A549 (cell line): ENCODE results near the gene PRR23A. TPM values are rescaled to one million over a fixed set of nuclear protein-coding genes. Genes with fewer than 3 reads are reported as not detected.

Source experiments
- ATAC-seq, 2 experiments: fragments of 200-7000 bp in 1 of 2; fragments of >200 bp in 1 of 2; cut with Nextera tagmentation in 1 of 2; cut with Tn5 transposase in 1 of 2; 3 replicates each; pipeline versions ENCODE4 v1.8.0 to v1.9.1; 2018 to 2020; ENCODE audit warnings: mild to moderate bottlenecking in 1 of 2, moderate library complexity in 1 of 2
- CTCF ChIA-PET: fragments of 300-600 bp; sonication (Branson Sonifier 250); formaldehyde crosslinking; extraction: SDS; loops from one replicate; lab custom pipeline; 2021; ENCODE audit warnings: antibody characterized with exemption, inconsistent platforms; lab: Yijun Ruan, JAX
- POLR2A ChIA-PET: fragments of 350-600 bp; formaldehyde crosslinking; extraction: SDS; loops from one replicate; lab custom pipeline; 2021; ENCODE audit warnings: antibody characterized with exemption, inconsistent platforms; lab: Yijun Ruan, JAX
- DNase-seq, 2 experiments: peaks; one replicate each; pipeline versions ENCODE4 v3.0.0 to v3.0.0-alpha.2; 2011 to 2016; ENCODE audit warnings: low read depth in 1 of 2, low spot score in 1 of 2
- FAIRE-seq: peaks from 2 replicates; lab custom pipeline; 2011; peaks lifted over from hg19 to GRCh38; lab: Jason Lieb, UNC
- H3K27ac ChIP-seq, 2 experiments: fragments of >200 bp; sonication (Bioruptor Twin); formaldehyde crosslinking; 3 replicates each; pipeline ENCODE4 v1.5.1; 2016 to 2017
- H3K4me1 ChIP-seq: fragments of >200 bp; sonication (Bioruptor Twin); formaldehyde crosslinking; 3 replicates; pipeline ENCODE4 v1.6.1; 2016
- H3K4me2 ChIP-seq: fragments of >200 bp; sonication (Bioruptor Twin); formaldehyde crosslinking; 3 replicates; pipeline ENCODE4 v1.6.1; 2016
- H3K4me3 ChIP-seq: fragments of >200 bp; sonication (Bioruptor Twin); formaldehyde crosslinking; 3 replicates; pipeline ENCODE4 v1.5.1; 2016
- H3K9me3 ChIP-seq: fragments of >200 bp; sonication (Bioruptor Twin); formaldehyde crosslinking; 3 replicates; pipeline ENCODE4 v1.6.1; 2016
- BHLHE40 ChIP-seq: IDR thresholded peaks from 2 replicates; pipeline ENCODE4 v1.6.1; 2012; ENCODE audit warnings: low read depth, low read length, inconsistent platforms
- CHD2 ChIP-seq: fragments of 150-350 bp; IDR thresholded peaks from 2 replicates; pipeline ENCODE4 v1.6.1; 2014; ENCODE audit warnings: low read length; ENCODE audit not compliant: partially characterized antibody
- EHF ChIP-seq: fragments of 250-450 bp; sonication (Bioruptor Pico); IDR thresholded peaks from 2 replicates; pipeline ENCODE4 v1.5.0; 2020; ENCODE audit warnings: mild to moderate bottlenecking
- ESRRA ChIP-seq: fragments of 150-350 bp; IDR thresholded peaks from 2 replicates; pipeline ENCODE4 v1.6.1; 2014; ENCODE audit warnings: mild to moderate bottlenecking, low read length, borderline replicate concordance
- FOSB ChIP-seq: fragments of 250-450 bp; sonication (Bioruptor Pico); IDR thresholded peaks from 2 replicates; pipeline ENCODE4 v1.5.0; 2020; ENCODE audit warnings: mild to moderate bottlenecking, moderate library complexity
- FOXS1 ChIP-seq: fragments of 250-450 bp; sonication (Bioruptor Pico); IDR thresholded peaks from 2 replicates; pipeline ENCODE4 v1.5.0; 2020; ENCODE audit warnings: mild to moderate bottlenecking, moderate library complexity
- GATA3 ChIP-seq: IDR thresholded peaks from 2 replicates; pipeline ENCODE4 v1.6.1; 2012; ENCODE audit warnings: borderline replicate concordance
- HOXB13 ChIP-seq: fragments of 250-450 bp; sonication (Bioruptor Pico); IDR thresholded peaks from 2 replicates; pipeline ENCODE4 v1.5.0; 2020; ENCODE audit warnings: low read depth, mild to moderate bottlenecking, moderate library complexity
- MAFK ChIP-seq: fragments of 450-650 bp; IDR thresholded peaks from 2 replicates; pipeline ENCODE4 v1.6.1; 2014; ENCODE audit not compliant: partially characterized antibody
- MAZ ChIP-seq: fragments of 150-350 bp; IDR thresholded peaks from 2 replicates; pipeline ENCODE4 v1.6.1; 2014; ENCODE audit warnings: antibody characterized with exemption, low read depth, low read length, borderline replicate concordance
- NPAS2 ChIP-seq: fragments of 250-450 bp; sonication (Bioruptor Pico); IDR thresholded peaks from 2 replicates; pipeline ENCODE4 v1.8.0; 2022; ENCODE audit warnings: mild to moderate bottlenecking, moderate library complexity, borderline replicate concordance
- NR3C1 ChIP-seq: fragments of >200 bp; sonication (Bioruptor Twin); formaldehyde crosslinking; IDR thresholded peaks from 3 replicates; pipeline ENCODE4 v1.6.1; 2017
- PHF8 ChIP-seq: fragments of 200-600 bp; sonication (generic); IDR thresholded peaks from 2 replicates; pipeline ENCODE4 v1.6.1; 2016; ENCODE audit warnings: low read depth, mild to moderate bottlenecking, antibody characterized with exemption, moderate library complexity, borderline replicate concordance
- RAD21 ChIP-seq, 2 experiments: fragments of >200 bp in 1 of 2; sonication (Bioruptor Twin) in 1 of 2; formaldehyde crosslinking in 1 of 2; IDR thresholded peaks in 1 of 2; conservative IDR thresholded peaks in 1 of 2; 2 replicates in 1 of 2; 3 replicates in 1 of 2; pipeline ENCODE4 v1.6.1; 2012 to 2018; ENCODE audit warnings: inconsistent platforms in 1 of 2
- RCOR1 ChIP-seq: fragments of 150-350 bp; IDR thresholded peaks from 2 replicates; pipeline ENCODE4 v1.6.1; 2014; ENCODE audit warnings: antibody characterized with exemption, low read length, low read depth
- SMC3 ChIP-seq: fragments of >200 bp; sonication (Bioruptor Twin); formaldehyde crosslinking; IDR thresholded peaks from 3 replicates; pipeline ENCODE4 v1.6.1; 2018; ENCODE audit warnings: inconsistent platforms
- TP53 ChIP-seq: fragments of 250-450 bp; sonication (Bioruptor Pico); IDR thresholded peaks from 2 replicates; pipeline ENCODE4 v1.5.0; 2021; ENCODE audit warnings: mild to moderate bottlenecking, moderate library complexity
- ZFP36 ChIP-seq: fragments of 450-650 bp; IDR thresholded peaks from 2 replicates; pipeline ENCODE4 v1.6.1; 2014; ENCODE audit warnings: borderline replicate concordance; ENCODE audit not compliant: partially characterized antibody
- ZNF302 ChIP-seq: fragments of 250-450 bp; sonication (Bioruptor Pico); IDR thresholded peaks from 2 replicates; pipeline ENCODE4 v1.9.0; 2021; ENCODE audit warnings: inconsistent platforms, mild to moderate bottlenecking, moderate library complexity
- WGBS: methylation state at CpG from one replicate; pipeline ENCODE4 v1.1.6; 2017; ENCODE audit errors: missing lambda C conversion rate; 5-methylcytosine and 5-hydroxymethylcytosine counted together
- polyA plus RNA-seq, 4 experiments: library from polyadenylated mRNA; depleted of rRNA in 3 of 4; stranded (reverse); fragments of >200 nt; fragmentation: RNase III in 1 of 4; extraction: RNeasy Plus Mini Kit Qiagen cat#74134 plus additional on column Dnase treatment in 1 of 4; gene quantifications; 2 replicates in 3 of 4; 3 replicates in 1 of 4; pipeline ENCODE4 v1.2.3, GENCODE V29; 2011 to 2017
- TF ChIP-seq, protein P1 (sequence below): fragments of >200 bp; sonication (Bioruptor Twin); formaldehyde crosslinking; IDR thresholded peaks from 3 replicates; pipeline ENCODE4 v1.5.1; 2016
- TF ChIP-seq, protein P2 (sequence below): fragments of 200-600 bp; sonication (generic); IDR thresholded peaks from 2 replicates; pipeline ENCODE4 v1.6.1; 2016; ENCODE audit warnings: antibody characterized with exemption, mild to moderate bottlenecking, moderate library complexity

PRR23A gene
- polyA plus RNA-seq, 2 of the 4 experiments (the other 2 are of a cell fraction), result not detected

DNA sequence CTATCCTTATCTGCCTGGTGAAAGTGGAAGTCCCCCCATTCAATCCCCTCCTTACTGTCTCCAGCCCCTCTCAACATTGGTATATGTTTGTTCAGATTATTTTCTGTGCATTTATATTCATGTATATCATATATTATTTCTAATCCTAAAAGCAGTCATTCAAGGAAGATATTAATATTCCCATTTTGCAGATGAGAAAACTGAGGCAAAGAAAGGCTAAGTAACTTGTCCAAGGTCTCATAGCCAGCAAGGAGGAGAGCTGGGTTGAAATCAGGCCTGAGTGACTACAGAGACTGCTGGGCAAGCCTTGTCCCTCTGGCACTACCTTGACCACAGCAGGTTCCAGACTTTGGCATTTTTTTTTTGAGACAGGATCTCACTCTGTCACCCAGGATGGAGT is 30.0 kb downstream of the PRR23A start:
- no peak for ATAC-seq
- TF ChIP-seq PHF8, result no peak
- no peak for TF ChIP-seq ESRRA
- no peak for TF ChIP-seq RAD21 (conservative IDR thresholded peaks at IDR 0.05 in 1 of 2, IDR thresholded peaks at IDR 0.05 in 1 of 2)
- no peak for TF ChIP-seq RCOR1
- TF ChIP-seq MAZ, result no peak
- no peak for TF ChIP-seq NPAS2 (CRISPR knock-in tag)
- no peak for TF ChIP-seq FOSB (CRISPR knock-in tag)
- TF ChIP-seq TP53 (CRISPR knock-in tag), result no peak
- no peak for TF ChIP-seq NR3C1
- TF ChIP-seq ZNF302 (CRISPR knock-in tag), result no peak
- no peak for TF ChIP-seq MAFK
- TF ChIP-seq FOXS1 (CRISPR knock-in tag), result no peak
- TF ChIP-seq SMC3, result no peak
- TF ChIP-seq, protein P1, sequence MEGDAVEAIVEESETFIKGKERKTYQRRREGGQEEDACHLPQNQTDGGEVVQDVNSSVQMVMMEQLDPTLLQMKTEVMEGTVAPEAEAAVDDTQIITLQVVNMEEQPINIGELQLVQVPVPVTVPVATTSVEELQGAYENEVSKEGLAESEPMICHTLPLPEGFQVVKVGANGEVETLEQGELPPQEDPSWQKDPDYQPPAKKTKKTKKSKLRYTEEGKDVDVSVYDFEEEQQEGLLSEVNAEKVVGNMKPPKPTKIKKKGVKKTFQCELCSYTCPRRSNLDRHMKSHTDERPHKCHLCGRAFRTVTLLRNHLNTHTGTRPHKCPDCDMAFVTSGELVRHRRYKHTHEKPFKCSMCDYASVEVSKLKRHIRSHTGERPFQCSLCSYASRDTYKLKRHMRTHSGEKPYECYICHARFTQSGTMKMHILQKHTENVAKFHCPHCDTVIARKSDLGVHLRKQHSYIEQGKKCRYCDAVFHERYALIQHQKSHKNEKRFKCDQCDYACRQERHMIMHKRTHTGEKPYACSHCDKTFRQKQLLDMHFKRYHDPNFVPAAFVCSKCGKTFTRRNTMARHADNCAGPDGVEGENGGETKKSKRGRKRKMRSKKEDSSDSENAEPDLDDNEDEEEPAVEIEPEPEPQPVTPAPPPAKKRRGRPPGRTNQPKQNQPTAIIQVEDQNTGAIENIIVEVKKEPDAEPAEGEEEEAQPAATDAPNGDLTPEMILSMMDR, result no peak
- TF ChIP-seq ZFP36, result no peak
- no peak for TF ChIP-seq EHF (CRISPR knock-in tag)
- TF ChIP-seq GATA3, result no peak
- no peak for TF ChIP-seq BHLHE40
- ChIA-PET POLR2A (no interaction called here), CTCF (no interaction called here)
- Histone ChIP-seq H3K4me3 (no peak overlapping the region), H3K27ac (no peak overlapping the region), H3K4me1 (peaks cover 6% of the 10 kb centered on the region; the same call in 2 of the 3 replicates), H3K9me3 (no peaks in the 10 kb centered on the region), H3K4me2 (no peak overlapping the region)
- FAIRE-seq, result no peak
- no peak for DNase-seq

- 90% methylated on average over 8 of the region's 8 CpGs for WGBS
- DNase-seq, result no peak
- ChIA-PET CTCF (interaction anchor here (1.1 to 1.6 kb wide), 2 partner anchors 41 to 137 kb away, joined by 3 to 4 read pairs; no protein-coding TSS in a partner anchor), POLR2A (no interaction called here)
- H3K4me3 ChIP-seq, result no peak overlapping the region
- no peak for ATAC-seq
- no peak overlapping the region for H3K4me2 ChIP-seq
- H3K4me1 ChIP-seq, result peaks cover 6% of the 10 kb centered on the region; the same call in 2 of the 3 replicates
- H3K9me3 ChIP-seq, result no peaks in the 10 kb centered on the region
- no peak overlapping the region for H3K27ac ChIP-seq
- TF ChIP-seq HOXB13 (CRISPR knock-in tag), result no peak
- TF ChIP-seq, protein P2, sequence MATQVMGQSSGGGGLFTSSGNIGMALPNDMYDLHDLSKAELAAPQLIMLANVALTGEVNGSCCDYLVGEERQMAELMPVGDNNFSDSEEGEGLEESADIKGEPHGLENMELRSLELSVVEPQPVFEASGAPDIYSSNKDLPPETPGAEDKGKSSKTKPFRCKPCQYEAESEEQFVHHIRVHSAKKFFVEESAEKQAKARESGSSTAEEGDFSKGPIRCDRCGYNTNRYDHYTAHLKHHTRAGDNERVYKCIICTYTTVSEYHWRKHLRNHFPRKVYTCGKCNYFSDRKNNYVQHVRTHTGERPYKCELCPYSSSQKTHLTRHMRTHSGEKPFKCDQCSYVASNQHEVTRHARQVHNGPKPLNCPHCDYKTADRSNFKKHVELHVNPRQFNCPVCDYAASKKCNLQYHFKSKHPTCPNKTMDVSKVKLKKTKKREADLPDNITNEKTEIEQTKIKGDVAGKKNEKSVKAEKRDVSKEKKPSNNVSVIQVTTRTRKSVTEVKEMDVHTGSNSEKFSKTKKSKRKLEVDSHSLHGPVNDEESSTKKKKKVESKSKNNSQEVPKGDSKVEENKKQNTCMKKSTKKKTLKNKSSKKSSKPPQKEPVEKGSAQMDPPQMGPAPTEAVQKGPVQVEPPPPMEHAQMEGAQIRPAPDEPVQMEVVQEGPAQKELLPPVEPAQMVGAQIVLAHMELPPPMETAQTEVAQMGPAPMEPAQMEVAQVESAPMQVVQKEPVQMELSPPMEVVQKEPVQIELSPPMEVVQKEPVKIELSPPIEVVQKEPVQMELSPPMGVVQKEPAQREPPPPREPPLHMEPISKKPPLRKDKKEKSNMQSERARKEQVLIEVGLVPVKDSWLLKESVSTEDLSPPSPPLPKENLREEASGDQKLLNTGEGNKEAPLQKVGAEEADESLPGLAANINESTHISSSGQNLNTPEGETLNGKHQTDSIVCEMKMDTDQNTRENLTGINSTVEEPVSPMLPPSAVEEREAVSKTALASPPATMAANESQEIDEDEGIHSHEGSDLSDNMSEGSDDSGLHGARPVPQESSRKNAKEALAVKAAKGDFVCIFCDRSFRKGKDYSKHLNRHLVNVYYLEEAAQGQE, result no peak
- TF ChIP-seq NR3C1, result no peak
- no peak for TF ChIP-seq CHD2
- no peak for FAIRE-seq
Measured at GRCh38 chr3:138975351-138975750, 30.7 kb downstream of the PRR23A start.
